Fibroblast of pulmonary artery (primary cell): ENCODE data around the gene CAV1.

Source experiments
- DNase-seq: peaks from one replicate; pipeline ENCODE4 v3.0.0-alpha.2; 2010; ENCODE audit warnings: low read depth
- H3K4me3 ChIP-seq: replicated peaks from 2 replicates; pipeline ENCODE4 v1.5.1; 2011; ENCODE audit warnings: low read depth, mild to moderate bottlenecking, control low read depth, low read length, moderate library complexity
- TF ChIP-seq, protein P1 (sequence below): IDR thresholded peaks from 2 replicates; pipeline ENCODE4 v1.5.1; 2011; ENCODE audit warnings: mild to moderate bottlenecking, control low read depth, low read length, inconsistent platforms; ENCODE audit errors: missing control alignments

The CAV1 gene

DNA sequence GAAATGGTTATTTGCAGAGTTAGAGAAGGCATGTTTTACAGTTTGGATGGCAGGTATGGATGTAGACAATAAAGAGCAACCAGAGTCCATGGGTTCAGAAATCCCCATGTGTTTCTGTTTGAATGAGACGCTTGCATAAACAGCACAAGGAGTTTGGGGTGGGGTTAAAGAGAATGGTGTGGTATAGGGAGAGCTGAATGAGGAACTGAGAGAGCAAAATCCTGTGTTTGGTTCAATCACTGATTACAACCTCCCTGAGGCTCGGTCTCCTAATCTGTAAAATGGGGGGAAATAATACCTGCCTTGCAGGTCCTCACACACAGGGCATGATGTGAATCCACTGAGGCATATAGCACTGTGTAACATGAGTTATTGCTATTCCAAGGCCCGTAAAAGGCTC, 23.7 kb downstream of the CAV1 start:
- H3K4me3 ChIP-seq: no peak overlapping the region
- DNase-seq: no peak
- TF ChIP-seq, protein P1, sequence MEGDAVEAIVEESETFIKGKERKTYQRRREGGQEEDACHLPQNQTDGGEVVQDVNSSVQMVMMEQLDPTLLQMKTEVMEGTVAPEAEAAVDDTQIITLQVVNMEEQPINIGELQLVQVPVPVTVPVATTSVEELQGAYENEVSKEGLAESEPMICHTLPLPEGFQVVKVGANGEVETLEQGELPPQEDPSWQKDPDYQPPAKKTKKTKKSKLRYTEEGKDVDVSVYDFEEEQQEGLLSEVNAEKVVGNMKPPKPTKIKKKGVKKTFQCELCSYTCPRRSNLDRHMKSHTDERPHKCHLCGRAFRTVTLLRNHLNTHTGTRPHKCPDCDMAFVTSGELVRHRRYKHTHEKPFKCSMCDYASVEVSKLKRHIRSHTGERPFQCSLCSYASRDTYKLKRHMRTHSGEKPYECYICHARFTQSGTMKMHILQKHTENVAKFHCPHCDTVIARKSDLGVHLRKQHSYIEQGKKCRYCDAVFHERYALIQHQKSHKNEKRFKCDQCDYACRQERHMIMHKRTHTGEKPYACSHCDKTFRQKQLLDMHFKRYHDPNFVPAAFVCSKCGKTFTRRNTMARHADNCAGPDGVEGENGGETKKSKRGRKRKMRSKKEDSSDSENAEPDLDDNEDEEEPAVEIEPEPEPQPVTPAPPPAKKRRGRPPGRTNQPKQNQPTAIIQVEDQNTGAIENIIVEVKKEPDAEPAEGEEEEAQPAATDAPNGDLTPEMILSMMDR: no peak

DNA sequence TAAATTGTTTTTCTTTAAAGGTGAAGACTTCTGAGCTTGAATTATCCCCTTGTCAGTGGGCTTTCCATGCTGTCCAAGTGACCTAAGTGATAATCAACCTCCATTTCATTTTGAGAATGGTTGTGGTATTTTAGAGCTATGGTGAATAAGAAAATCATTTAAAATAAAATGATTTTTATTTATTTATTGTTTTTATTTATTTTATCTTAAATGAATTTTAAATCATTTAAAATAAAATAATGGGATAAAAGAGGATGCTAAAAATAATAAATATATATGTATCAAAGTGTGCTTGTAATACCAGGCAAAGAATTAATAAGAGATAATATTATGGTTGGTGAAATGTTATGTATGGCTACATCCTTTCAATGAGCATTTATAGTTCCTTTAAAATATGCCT, 24.5 kb downstream of the CAV1 start:
- no peak for DNase-seq
- TF ChIP-seq, protein P1: no peak
- no peak overlapping the region for H3K4me3 ChIP-seq

DNA sequence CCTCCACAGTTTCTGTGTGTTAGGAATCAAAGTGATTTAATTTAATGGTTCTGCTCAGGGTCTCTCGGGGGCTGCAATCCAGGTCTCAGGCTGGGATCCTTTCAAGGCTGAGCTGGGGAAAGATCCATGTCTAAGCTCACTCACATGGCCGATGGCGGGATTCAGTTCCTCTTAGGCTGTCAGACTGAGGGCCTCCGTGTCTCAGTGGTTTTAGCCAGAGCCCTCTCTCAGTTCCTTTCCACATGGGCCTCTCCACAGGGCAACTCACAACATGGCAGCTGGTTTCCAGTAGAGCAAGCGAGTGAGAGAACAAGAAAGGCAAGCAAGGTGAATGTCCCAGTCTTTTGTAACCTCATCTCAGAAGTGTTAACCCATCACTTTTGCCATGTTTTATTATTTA, 26.9 kb downstream of the CAV1 start:
- H3K4me3 ChIP-seq: no peak overlapping the region
- TF ChIP-seq, protein P1: no peak
- no peak for DNase-seq

DNA sequence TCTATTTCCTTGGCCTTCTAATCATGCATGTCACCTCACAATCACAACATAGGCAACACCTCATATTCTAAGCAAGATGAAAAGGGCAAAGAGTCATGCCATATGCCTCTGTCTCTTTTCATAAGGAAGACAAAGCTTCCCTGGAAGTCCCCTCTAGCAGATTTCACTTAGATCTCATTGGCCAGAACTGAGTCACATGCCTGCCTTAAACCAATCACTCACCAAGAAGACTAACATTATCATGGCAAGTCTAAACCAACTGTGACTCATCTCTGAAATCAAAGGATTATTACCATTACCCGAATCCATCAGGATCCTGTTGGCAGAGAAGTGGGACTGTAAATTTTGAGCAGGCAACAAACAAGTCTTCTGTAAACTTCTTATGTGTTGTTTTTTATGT, 27.8 kb downstream of the CAV1 start:
- no peak for DNase-seq

DNA sequence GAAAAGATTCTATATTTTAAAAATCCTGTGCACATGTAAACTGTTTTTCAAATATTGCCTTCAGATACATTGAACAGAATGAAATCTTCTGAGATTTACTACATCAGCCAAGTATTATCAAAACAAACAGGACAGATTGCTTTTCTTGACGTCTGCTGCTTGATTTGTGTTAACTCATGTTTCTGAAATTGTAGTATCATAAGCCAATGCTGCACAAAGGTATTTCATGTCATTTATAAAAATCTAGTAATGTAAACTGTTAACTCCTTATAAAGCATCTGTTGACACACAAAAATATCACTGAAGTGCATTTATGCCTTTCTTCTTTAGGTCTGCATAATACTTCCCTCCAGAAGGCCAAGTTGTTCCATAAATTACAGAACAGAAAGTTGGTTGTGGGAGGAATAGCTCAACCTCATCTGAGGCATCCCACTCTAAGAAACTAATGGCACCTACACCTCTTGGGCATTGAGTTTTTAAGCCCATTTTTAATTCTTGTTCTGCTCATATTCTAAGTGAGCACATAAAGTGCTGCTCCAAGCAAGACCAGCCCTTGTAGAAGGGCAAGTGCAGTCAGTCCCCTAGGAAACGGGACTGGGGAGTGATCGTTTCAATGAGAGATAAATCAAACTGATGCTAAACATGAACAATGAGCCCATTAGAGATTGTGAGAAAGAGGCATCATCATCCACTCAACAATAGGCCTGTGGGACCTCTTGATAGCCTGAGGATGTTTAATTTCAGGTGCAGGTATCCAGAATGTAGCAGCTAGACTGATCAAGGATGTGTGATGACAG, 28.5 kb downstream of the CAV1 start:
- TF ChIP-seq, protein P1: no peak
- H3K4me3 ChIP-seq: no peak overlapping the region
- DNase-seq: no peak

More for the DNA sequence above, 27.8 kb downstream of the CAV1 start:
- TF ChIP-seq, protein P1: no peak
- no peak overlapping the region for H3K4me3 ChIP-seq

DNA sequence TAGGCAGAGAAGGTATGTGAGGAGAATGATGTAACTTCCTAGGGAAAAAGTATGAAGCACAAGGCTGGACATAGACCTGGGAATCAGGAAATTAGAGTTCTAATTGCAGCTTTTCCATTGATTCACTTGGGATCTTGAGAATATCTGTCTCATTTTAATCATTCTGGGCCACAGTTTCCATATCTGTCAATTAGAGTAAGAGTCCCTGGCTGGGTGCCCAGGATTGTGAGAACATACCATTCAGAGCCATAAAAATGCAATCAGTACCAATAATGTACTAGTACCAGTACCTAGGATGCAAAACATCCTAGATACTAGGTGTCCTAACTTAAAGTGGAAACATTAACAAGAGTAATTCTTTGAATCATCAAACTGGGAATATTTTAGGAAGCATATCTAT, 29.6 kb downstream of the CAV1 start:
- DNase-seq: peak; percentile 32
- TF ChIP-seq, protein P1: no peak
- H3K4me3 ChIP-seq: no peak overlapping the region

DNA sequence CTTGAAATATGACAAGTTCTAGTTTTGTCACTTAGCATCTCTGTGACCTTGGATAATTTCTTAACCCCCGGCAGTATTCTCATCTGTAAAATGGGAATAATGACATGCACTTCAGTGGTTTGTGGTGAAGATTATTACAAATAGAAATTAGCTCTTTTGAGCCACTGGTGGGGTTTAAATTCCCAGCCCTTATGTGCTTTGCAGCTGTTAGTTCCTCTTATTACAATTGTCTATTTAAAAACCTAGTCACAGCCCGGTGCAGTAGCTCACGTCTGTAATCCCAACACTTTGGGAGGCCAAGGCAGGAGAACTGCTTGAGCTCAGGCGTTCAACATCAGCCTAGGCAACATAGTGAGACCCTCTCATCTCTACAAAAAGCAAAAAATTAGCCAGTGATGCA, 30.1 kb downstream of the CAV1 start:
- no peak overlapping the region for H3K4me3 ChIP-seq
- no peak for DNase-seq
- TF ChIP-seq, protein P1: no peak
